D721Med (cell line): ENCODE results near the gene ABCB6.

Experiments used
- DNase-seq: peaks from one replicate; pipeline ENCODE4 v3.0.0; 2011; ENCODE audit warnings: low spot score; ENCODE audit not compliant: insufficient read length
- FAIRE-seq: peaks from 2 replicates; lab custom pipeline; 2011; peaks lifted over from hg19 to GRCh38; lab: Jason Lieb, UNC
- TF ChIP-seq, protein P1 (sequence below): IDR thresholded peaks from 2 replicates; pipeline ENCODE4 v1.5.1; 2012; ENCODE audit warnings: mild to moderate bottlenecking, control low read depth; ENCODE audit not compliant: insufficient read depth; ENCODE audit errors: missing control alignments

Gene ABCB6

DNA sequence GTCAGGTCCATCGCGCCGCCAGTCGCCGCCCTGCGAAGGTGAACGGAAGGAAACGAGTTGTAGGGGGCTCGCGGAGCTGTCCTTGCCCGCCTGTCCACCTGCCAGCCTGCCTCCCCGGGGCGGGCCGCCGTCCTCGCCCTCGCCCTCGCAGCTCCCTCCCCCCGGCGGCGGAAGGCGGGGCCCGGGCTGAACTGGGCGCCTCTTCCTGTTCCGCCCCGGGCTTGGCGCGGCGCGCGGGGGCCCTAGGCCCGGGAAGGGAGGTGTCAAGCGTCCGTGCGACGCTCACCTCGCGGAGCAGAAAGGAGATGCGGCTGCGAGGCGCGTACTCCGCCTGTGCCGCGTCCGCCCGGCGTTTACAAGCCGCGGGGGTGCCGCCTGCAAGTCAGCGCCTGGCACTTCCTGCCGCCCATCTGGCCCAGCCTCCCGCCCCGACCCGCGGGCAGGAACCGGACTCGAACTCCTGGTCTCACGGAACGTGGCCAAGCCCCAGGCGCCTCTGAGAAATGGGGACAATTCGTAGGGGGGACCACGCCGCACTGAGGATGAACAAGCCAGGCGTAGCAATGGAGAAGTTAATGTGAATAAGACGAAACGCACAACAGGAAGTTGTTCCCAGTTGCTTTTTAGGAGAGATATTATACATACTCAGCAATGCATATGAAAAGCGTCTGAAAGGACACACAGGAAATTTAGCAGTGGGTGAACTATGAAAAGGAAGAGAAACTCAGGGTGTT lies 41.8 kb downstream of the ABCB6 start, which contains the start of gene CNPPD1:
Gene CNPPD1, minus strand, starts transcription at position 108 of the 734 bp plus-strand sequence. Its CDS starts 97 bp downstream, at position 11.
- TF ChIP-seq, protein P1, sequence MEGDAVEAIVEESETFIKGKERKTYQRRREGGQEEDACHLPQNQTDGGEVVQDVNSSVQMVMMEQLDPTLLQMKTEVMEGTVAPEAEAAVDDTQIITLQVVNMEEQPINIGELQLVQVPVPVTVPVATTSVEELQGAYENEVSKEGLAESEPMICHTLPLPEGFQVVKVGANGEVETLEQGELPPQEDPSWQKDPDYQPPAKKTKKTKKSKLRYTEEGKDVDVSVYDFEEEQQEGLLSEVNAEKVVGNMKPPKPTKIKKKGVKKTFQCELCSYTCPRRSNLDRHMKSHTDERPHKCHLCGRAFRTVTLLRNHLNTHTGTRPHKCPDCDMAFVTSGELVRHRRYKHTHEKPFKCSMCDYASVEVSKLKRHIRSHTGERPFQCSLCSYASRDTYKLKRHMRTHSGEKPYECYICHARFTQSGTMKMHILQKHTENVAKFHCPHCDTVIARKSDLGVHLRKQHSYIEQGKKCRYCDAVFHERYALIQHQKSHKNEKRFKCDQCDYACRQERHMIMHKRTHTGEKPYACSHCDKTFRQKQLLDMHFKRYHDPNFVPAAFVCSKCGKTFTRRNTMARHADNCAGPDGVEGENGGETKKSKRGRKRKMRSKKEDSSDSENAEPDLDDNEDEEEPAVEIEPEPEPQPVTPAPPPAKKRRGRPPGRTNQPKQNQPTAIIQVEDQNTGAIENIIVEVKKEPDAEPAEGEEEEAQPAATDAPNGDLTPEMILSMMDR = no peak
- no peak for FAIRE-seq
- DNase-seq = peak; percentile 77

DNA sequence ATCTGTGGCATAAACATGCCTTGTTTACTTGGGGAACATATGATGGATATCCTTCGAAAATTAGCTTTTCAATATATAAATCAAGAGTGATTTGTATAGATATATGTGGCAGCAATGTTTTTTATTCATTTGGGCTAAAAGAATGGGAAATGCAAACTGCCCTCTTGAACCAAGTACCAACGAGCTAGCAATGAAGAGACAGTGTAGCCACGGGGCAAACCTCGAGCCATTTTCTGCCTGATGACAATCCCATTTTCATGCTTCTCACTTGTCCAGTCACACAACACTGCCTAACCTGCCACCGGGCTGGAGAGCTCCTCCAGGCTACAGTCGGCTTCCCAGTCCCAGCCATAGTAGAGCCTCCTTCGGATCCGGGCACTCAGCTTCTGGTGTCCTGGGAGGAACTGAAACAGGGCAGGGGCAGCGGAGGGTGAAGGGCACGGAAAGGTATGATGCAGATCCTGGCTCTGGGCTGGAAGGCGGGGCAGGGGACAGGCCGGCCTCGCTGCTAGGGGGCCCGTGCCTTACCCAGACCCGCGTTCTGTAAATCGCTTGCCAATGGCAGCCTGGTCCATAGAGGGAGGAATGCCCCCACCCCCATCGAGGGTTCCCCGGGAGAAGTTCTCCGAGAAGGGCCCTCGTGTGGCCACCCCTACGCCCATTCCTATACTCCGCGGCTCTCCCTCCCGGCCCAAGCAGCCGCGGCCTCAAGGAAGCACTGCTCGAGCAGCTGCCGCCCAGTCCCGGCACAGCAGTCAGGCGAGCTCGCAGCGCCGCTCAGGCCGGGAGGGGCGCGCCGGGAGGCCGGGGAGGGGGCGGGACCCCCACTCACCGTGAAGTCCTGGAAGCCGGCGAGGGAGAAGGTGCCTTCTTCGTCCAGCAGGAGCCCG lies 42.6 kb downstream of the ABCB6 start:
- TF ChIP-seq, protein P1 = no peak
- FAIRE-seq (no peak), DNase-seq (no peak)

DNA sequence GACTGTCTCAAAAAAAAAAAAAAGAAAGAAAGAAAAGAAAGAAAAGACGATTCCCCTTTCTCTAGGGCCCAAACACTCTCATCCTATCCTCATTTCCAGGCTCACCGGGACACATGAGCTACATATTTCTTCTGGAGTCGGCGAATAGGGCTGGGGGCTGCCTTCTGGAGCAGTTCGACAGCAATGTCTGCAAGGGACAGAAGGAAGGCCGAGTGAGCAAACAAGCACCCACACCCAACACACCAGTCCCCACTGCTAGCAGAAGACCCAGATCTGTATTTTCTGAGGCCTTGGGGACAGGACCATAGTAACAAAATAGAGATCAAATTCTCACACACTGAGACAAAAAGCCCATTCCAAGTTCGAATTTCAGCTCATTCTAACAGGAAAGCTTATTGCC lies 43.3 kb downstream of the ABCB6 start:
- DNase-seq (no peak), FAIRE-seq (no peak)
- TF ChIP-seq, protein P1 = no peak

DNA sequence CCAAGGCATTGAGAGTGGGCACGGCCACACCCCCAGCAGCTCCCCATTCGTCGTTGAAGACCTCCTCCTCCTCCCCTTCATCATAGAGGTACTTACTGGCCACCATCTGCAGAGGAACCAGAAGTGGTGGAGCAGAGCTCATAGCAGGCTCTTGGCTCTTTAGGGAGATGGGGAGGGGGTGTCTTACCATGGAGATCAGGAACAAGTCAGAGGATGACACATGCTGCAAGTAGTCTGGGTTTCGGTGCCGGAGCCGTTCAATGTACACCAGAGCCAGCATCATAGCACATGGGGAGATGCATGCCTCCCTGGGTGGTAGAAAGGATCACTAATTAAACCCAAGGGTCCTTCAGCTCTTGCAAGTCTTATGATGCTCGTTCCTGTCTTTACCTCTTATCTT lies 44.0 kb downstream of the ABCB6 start:
- DNase-seq (no peak), FAIRE-seq (no peak)
- TF ChIP-seq, protein P1 = no peak

DNA sequence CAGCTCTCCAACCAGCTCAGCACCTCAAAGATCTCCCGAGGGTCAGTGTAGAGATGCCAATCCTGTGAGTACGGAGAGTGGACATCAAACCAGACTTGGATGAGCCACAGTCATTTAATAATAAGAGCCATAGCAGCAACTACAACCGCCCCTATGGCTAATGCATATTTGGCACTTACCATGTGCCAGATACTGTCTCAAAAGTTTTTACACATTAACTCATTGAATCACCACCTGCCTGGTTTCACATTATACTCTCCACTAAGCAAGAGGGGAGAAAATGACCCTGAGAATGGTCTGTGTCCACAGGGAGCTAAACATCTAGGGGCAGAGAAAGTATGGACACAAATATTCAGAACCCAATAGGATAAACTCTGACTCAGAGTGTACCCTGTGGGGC lies 44.6 kb downstream of the ABCB6 start:
- FAIRE-seq (no peak), DNase-seq (no peak)
- TF ChIP-seq, protein P1 = no peak

DNA sequence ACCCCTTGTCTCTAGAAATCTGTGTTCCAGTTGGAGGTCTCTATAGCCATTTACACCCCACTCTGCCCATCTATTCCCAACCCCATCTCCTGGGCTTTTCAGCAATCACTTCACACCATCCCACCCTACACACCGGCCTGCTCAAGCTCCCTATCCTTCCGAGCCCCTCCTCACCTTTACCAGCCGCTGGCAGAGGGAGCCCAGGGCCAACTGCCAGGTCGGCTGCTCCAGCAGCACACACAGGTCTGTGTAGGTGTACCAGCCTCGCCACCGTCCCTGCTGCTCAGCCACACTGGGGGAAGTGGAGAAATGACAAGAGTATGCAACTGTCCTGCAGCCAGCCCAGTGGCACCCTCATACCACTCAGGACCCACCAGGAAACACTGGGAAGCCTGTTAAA lies 45.6 kb downstream of the ABCB6 start:
- DNase-seq (no peak), FAIRE-seq (no peak)
- TF ChIP-seq, protein P1 = no peak
